Measurements from ENCODE around the gene PADI1. TPM values are rescaled to one million over a fixed set of nuclear protein-coding genes. Genes with fewer than 3 reads are reported as not detected.

Gene PADI1
- total RNA-seq, 1 donor from 2014 or later: not detected

GRCh38 chr1:17201201-17202021 lies 3.5 kb upstream of the PADI1 start:
- intact Hi-C loops (cut with DNase I): no loop called here
- H3K27me3 ChIP-seq: no peaks in the 10 kb centered on the region
- peak in 1 of 2 donors; percentile 40 for DNase-seq (ENCODE audit: low spot score in 2 of 2)

GRCh38 chr1:17205652-17206051 lies 724 bp downstream of the PADI1 start:
- H3K36me3 ChIP-seq: no peaks in the 10 kb centered on the region
- no peaks in the 10 kb centered on the region for H3K9me3 ChIP-seq
- DNase-seq (ENCODE audit: low spot score in 2 of 2): no peak
- no peak overlapping the region for H3K27ac ChIP-seq
- no peak overlapping the region for H3K4me3 ChIP-seq
- TF ChIP-seq, protein P1, sequence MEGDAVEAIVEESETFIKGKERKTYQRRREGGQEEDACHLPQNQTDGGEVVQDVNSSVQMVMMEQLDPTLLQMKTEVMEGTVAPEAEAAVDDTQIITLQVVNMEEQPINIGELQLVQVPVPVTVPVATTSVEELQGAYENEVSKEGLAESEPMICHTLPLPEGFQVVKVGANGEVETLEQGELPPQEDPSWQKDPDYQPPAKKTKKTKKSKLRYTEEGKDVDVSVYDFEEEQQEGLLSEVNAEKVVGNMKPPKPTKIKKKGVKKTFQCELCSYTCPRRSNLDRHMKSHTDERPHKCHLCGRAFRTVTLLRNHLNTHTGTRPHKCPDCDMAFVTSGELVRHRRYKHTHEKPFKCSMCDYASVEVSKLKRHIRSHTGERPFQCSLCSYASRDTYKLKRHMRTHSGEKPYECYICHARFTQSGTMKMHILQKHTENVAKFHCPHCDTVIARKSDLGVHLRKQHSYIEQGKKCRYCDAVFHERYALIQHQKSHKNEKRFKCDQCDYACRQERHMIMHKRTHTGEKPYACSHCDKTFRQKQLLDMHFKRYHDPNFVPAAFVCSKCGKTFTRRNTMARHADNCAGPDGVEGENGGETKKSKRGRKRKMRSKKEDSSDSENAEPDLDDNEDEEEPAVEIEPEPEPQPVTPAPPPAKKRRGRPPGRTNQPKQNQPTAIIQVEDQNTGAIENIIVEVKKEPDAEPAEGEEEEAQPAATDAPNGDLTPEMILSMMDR (IDR thresholded peaks at IDR 0.05): no peak
- no peaks in the 10 kb centered on the region for H3K4me1 ChIP-seq
- H3K27me3 ChIP-seq: no peaks in the 10 kb centered on the region
- intact Hi-C loops (cut with DNase I): no loop called here

More at GRCh38 chr1:17201201-17202021, 3.5 kb upstream of the PADI1 start:
- H3K36me3 ChIP-seq: no peaks in the 10 kb centered on the region
- TF ChIP-seq, protein P1 (IDR thresholded peaks at IDR 0.05): no peak
- no peak overlapping the region for H3K4me3 ChIP-seq
- H3K27ac ChIP-seq: no peak overlapping the region
- no peaks in the 10 kb centered on the region for H3K4me1 ChIP-seq
- H3K9me3 ChIP-seq: no peaks in the 10 kb centered on the region

- Histone ChIP-seq H3K27me3 (no peaks in the 10 kb centered on the region), H3K27ac (no peak overlapping the region), H3K4me1 (no peaks in the 10 kb centered on the region), H3K36me3 (no peaks in the 10 kb centered on the region), H3K9me3 (no peaks in the 10 kb centered on the region), H3K4me3 (no peak overlapping the region)
- intact Hi-C loops (cut with DNase I): no loop called here
- no peak for DNase-seq (ENCODE audit: low spot score in 2 of 2)
- TF ChIP-seq, protein P1 (IDR thresholded peaks at IDR 0.05): no peak
These were observed 1.3 kb downstream of the PADI1 start for GRCh38 chr1:17206196-17206595.

DNA sequence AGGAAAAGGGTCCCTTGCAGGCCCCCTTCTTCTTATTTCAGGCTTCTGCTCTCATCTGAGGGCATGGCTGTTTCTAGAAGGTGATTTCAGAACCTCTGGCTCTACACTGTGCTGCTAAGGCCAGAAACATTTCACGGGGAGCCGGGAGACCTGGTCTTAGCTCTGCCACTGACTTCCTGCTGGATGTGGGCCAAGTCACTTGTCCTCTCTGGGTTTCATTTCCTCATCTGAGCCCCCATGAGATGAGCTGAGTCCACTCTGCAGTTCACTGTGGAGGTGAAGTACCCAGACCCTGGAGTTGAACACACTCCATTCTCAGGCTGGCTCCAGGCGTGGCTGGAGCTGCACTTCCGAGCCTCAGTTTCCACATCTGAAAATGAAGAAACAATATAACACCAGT lies 2.1 kb downstream of the PADI1 start:
- intact Hi-C loops (cut with DNase I): no loop called here
- TF ChIP-seq, protein P1 (IDR thresholded peaks at IDR 0.05): no peak
- Histone ChIP-seq H3K27me3 (no peaks in the 10 kb centered on the region), H3K27ac (no peak overlapping the region), H3K4me1 (no peaks in the 10 kb centered on the region), H3K4me3 (no peak overlapping the region), H3K36me3 (no peaks in the 10 kb centered on the region), H3K9me3 (no peaks in the 10 kb centered on the region)
- peak in 1 of 2 donors; percentile 65 for DNase-seq (ENCODE audit: low spot score in 2 of 2)

DNA sequence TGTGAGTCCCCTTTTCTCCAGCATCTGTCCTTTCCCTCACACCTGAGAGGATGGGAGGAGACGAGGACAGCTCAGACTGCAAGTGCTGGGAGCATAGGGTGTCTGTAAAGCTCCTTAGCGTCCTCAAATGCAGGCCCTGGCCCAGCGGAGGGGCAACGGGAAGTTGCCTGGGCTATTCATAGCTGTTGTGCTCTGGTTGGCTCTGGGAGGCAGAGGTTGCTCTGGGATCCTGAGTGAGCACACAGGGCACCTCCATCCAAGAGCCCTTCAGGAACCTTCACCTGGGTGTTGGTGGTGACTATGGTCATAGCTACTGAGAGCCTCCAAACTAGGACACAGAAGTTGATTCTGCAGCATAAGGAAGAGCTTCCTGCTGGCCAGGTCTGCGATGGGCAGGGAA lies 2.6 kb downstream of the PADI1 start:
- DNase-seq (ENCODE audit: low spot score in 2 of 2): no peak
- H3K4me3 ChIP-seq: no peak overlapping the region
- no peak overlapping the region for H3K27ac ChIP-seq
- intact Hi-C loops (cut with DNase I): no loop called here
- no peaks in the 10 kb centered on the region for H3K36me3 ChIP-seq
- H3K27me3 ChIP-seq: no peaks in the 10 kb centered on the region
- no peaks in the 10 kb centered on the region for H3K9me3 ChIP-seq
- TF ChIP-seq, protein P1 (IDR thresholded peaks at IDR 0.05): no peak
- H3K4me1 ChIP-seq: no peaks in the 10 kb centered on the region
